ENCODE data around the gene ZNF549. TPM values are rescaled to one million over a fixed set of nuclear protein-coding genes. Genes with fewer than 3 reads are reported as not detected.

ZNF549 gene
- total RNA-seq, 1 donor from 2014 or later, result 4.7 TPM

GRCh38 chr19:57566396-57567265 lies 39.5 kb downstream of the ZNF549 start:
- no peak for DNase-seq (ENCODE audit: low spot score)

GRCh38 chr19:57570707-57571106 lies 43.6 kb downstream of the ZNF549 start:
- no peak for DNase-seq (ENCODE audit: low spot score)

GRCh38 chr19:57572415-57572947 lies 45.3 kb downstream of the ZNF549 start:
- no peak for DNase-seq (ENCODE audit: low spot score)

GRCh38 chr19:57576661-57577060 lies 49.5 kb downstream of the ZNF549 start:
- DNase-seq (ENCODE audit: low spot score), result no peak

GRCh38 chr19:57578487-57579205 lies 51.5 kb downstream of the ZNF549 start, which contains the start of gene ZNF416:
ZNF416 (minus strand) TSS chr19:57578911; CDS start chr19:57578704, 207 bp downstream.
- DNase-seq (ENCODE audit: low spot score), result peak; percentile 98

- no peak for DNase-seq (ENCODE audit: low spot score)
Observed at GRCh38 chr19:57583104-57583520, 56.0 kb downstream of the ZNF549 start.

GRCh38 chr19:57583521-57584416 lies 56.6 kb downstream of the ZNF549 start, which contains the start of gene ZIK1:
ZIK1 (plus strand) TSS chr19:57584145; CDS start chr19:57584357, 212 bp downstream.
- DNase-seq (ENCODE audit: low spot score), result peak; percentile 91

GRCh38 chr19:57587529-57587928 lies 60.4 kb downstream of the ZNF549 start:
- no peak for DNase-seq (ENCODE audit: low spot score)

GRCh38 chr19:57599377-57599760 lies 72.2 kb downstream of the ZNF549 start:
- no peak for DNase-seq (ENCODE audit: low spot score)

GRCh38 chr19:57599761-57600383 lies 72.7 kb downstream of the ZNF549 start, which contains the start of gene ZNF530:
ZNF530 (plus strand) TSS chr19:57599885; CDS start chr19:57604346, 4,461 bp downstream.
- peak; percentile 98 for DNase-seq (ENCODE audit: low spot score)

- DNase-seq (ENCODE audit: low spot score), result no peak
Observed at GRCh38 chr19:57606931-57607330, 79.8 kb downstream of the ZNF549 start.

Other genes with a start within 250 kb of the ZNF549 start
- gene ZNF460, start 246.9 kb upstream of the ZNF549 start, total RNA-seq, result 50.3 TPM
- 5.3 TPM for gene ZNF543, start 206.9 kb upstream of the ZNF549 start, total RNA-seq
- gene ZNF304, start 176.1 kb upstream of the ZNF549 start, total RNA-seq, result 7.4 TPM
- 10.3 TPM for gene TRAPPC2B, start 163.8 kb upstream of the ZNF549 start, total RNA-seq
- gene ZNF547, start 163.8 kb upstream of the ZNF549 start, total RNA-seq, result 2.2 TPM
- 13.9 TPM for gene ZNF548, start 137.5 kb upstream of the ZNF549 start, total RNA-seq
- 8.6 TPM for gene ZNF17, start 116.2 kb upstream of the ZNF549 start, total RNA-seq
- 12.1 TPM for gene ZNF749, start 92.0 kb upstream of the ZNF549 start, total RNA-seq
- gene VN1R1, start 70.2 kb upstream of the ZNF549 start, total RNA-seq, result 0.64 TPM
- gene ZNF772, start 49.8 kb upstream of the ZNF549 start, total RNA-seq, result 7.6 TPM
- 7.8 TPM for gene ZNF419, start 39.6 kb upstream of the ZNF549 start, total RNA-seq
- 7.0 TPM for gene ZNF773, start 27.4 kb upstream of the ZNF549 start, total RNA-seq
- 9.3 TPM for gene ZNF550, start 32.5 kb downstream of the ZNF549 start, total RNA-seq
- 4.5 TPM for gene ZNF416, start 51.6 kb downstream of the ZNF549 start, total RNA-seq
- gene ZIK1, start 56.8 kb downstream of the ZNF549 start, total RNA-seq, result 2.4 TPM
- 3.0 TPM for gene ZNF530, start 72.5 kb downstream of the ZNF549 start, total RNA-seq
- 10.2 TPM for gene ZNF134, start 86.9 kb downstream of the ZNF549 start, total RNA-seq
- gene ZNF211, start 105.8 kb downstream of the ZNF549 start, total RNA-seq, result 6.8 TPM
- gene ZSCAN4, start 141.6 kb downstream of the ZNF549 start, total RNA-seq, result not detected
- 9.9 TPM for gene ZNF551, start 154.6 kb downstream of the ZNF549 start, total RNA-seq
- gene ZNF154, start 181.8 kb downstream of the ZNF549 start, total RNA-seq, result 4.8 TPM
- 3.9 TPM for gene ZNF671, start 200.3 kb downstream of the ZNF549 start, total RNA-seq
- 11.5 TPM for gene ZNF776, start 219.5 kb downstream of the ZNF549 start, total RNA-seq
- gene ZNF586, start 242.3 kb downstream of the ZNF549 start, total RNA-seq, result 13.0 TPM

Data from mesenteric fat pad (tissue), 1 donor.